Dendritic cell treated with granulocyte-macrophage colony-stimulating factor and Interleukin-4, amounts not matched to agents 40 ng/mL and 50 ng/mL, for 4 days (primary cell): ENCODE results near the gene KRT86.
"Not testable (repeated sequence)": the region's sequence is repeated elsewhere in the genome, so short reads cannot be mapped to it uniquely, and the experiment has no call there.

Experiments used
- H3K27ac Mint-ChIP-seq: one replicate; pipeline ENCODE4 v1.8.0; 2022; ENCODE audit warnings: mild to moderate bottlenecking, mixed read lengths
- H3K27me3 Mint-ChIP-seq: one replicate; pipeline ENCODE4 v1.8.0; 2022; ENCODE audit warnings: mild to moderate bottlenecking, mixed read lengths
- H3K36me3 Mint-ChIP-seq: one replicate; pipeline ENCODE4 v1.8.0; 2022; ENCODE audit warnings: low read depth, mixed read lengths
- H3K4me1 Mint-ChIP-seq: one replicate; pipeline ENCODE4 v1.8.0; 2022; ENCODE audit warnings: low read depth, mixed read lengths
- H3K4me3 Mint-ChIP-seq: one replicate; pipeline ENCODE4 v1.8.0; 2022; ENCODE audit warnings: mild to moderate bottlenecking, moderate library complexity, mixed read lengths
- H3K9me3 Mint-ChIP-seq: one replicate; pipeline ENCODE4 v1.8.0; 2022; ENCODE audit warnings: mixed read lengths
- intact Hi-C: fragments of 100-400 bp; cut with micrococcal nuclease; formaldehyde crosslinking; loops from one replicate; pipeline ENCODE4 v1.15.0; 2022

The KRT86 gene

DNA sequence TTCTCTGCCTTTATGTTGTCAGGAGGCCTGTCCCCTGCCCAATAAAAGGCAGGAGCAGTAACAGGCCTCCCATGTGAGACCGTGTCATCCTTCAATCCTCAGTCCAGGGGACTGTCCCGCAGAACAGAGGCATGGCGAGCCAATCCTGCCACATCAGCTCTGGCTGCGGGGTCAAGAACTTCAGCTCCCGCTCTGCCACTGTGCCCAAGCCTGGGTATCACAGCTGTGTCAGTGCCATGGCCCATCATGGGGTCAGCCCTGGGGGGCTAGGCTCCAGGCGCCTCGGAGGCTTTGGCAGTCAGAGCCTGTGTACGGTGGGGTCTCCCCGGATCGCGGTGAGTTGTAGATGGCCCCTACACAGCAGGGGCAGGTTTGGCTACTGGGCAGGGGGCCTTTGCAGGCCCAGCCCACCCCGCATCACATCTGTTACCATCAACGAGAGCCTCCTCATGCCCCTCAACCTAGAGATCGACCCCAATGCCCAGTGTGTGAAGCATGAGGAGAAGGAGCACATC is 66.7 kb downstream of the KRT86 start:
- Mint-ChIP-seq H3K4me1 (no peaks in the 10 kb centered on the region), H3K36me3 (no peaks in the 10 kb centered on the region), H3K9me3 (peaks cover 9% of the 10 kb centered on the region), H3K4me3 (no peak overlapping the region), H3K27me3 (peaks cover 17% of the 10 kb centered on the region), H3K27ac (no peak overlapping the region)
- intact Hi-C loops, result no loop called here

DNA sequence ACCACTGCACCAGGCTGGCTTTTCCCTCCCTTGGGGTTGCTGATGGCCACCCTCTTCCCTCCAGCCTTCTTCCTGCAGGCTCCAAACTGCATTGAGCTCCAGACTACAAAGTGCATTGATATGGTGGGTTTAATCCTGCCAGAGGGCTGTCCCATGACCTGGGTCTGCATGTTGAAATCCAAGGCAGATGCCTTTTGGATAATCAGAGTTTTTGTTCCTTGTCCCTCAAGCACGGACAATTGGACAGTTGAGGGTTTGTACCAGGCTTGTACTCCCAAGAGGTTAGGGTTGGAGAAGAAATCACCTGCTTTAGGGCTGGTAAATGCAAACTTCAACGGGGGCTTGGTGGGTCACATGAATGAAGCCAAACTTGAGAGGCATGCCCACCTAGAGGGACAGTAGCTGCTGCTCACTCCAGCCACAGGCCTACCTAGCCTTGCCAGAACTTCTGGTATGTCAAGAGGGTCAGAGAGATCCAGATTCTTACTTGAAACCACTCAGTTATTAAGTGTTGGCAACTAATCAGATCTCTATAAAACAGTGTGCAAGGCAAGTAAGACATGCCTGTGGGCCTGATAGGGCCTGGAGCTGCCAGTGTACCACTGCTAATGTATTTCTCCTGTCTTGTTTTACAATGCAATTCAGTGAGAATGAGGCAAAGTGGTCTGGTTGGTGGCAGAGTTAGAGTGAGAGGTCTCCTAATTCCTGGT is 68.5 kb downstream of the KRT86 start:
- no peaks in the 10 kb centered on the region for H3K9me3 Mint-ChIP-seq
- H3K27ac Mint-ChIP-seq, result no peak overlapping the region
- H3K27me3 Mint-ChIP-seq, result peaks cover 17% of the 10 kb centered on the region
- H3K36me3 Mint-ChIP-seq, result no peaks in the 10 kb centered on the region
- intact Hi-C loops, result no loop called here
- no peaks in the 10 kb centered on the region for H3K4me1 Mint-ChIP-seq
- H3K4me3 Mint-ChIP-seq, result no peak overlapping the region

DNA sequence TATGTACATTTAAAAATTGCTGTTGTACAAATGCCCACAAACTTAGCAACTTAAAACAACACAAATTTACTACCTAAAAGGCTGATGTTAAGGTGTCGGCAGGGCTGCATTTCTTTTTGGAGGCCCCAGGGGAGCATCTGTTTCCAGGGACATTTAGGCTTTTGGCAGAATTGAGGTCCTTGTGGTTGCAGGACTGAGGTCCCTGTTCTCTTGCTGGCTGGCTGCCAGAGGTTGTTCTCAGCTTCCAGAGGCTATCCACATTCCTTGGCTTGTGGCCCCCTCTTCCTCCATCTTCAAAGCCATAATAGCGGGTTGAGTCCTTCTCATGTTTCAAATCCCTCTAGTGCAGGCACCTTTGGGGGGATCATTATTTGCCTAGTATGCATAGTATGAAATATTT is 69.1 kb downstream of the KRT86 start:
- Mint-ChIP-seq H3K36me3 (no peaks in the 10 kb centered on the region), H3K27ac (no peak overlapping the region), H3K27me3 (peaks cover 18% of the 10 kb centered on the region), H3K4me3 (no peak overlapping the region), H3K9me3 (no peaks in the 10 kb centered on the region), H3K4me1 (no peaks in the 10 kb centered on the region)
- intact Hi-C loops, result no loop called here

DNA sequence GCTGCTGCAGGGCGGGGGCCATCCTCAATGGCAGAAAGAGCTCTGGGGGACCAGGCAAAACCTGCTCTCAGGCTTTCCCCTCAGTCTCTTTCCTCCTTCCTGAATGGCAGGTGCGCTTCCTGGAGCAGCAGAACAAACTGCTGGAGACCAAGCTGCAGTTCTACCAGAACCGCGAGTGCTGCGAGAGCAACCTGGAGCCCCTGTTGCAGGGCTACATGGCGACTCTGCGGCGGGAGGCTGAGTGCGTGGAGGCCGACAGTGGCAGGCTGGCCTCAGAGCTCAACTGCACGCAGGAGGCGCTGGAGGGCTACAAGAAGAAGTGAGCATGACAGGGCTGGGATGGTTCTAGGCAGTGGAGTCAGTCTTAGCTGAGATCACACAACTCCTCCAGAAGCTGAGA is 69.7 kb downstream of the KRT86 start:
- Mint-ChIP-seq H3K27ac (no peak overlapping the region), H3K27me3 (peaks cover 14% of the 10 kb centered on the region), H3K4me1 (no peaks in the 10 kb centered on the region), H3K9me3 (no peaks in the 10 kb centered on the region), H3K36me3 (no peaks in the 10 kb centered on the region), H3K4me3 (no peak overlapping the region)
- intact Hi-C loops, result no loop called here

DNA sequence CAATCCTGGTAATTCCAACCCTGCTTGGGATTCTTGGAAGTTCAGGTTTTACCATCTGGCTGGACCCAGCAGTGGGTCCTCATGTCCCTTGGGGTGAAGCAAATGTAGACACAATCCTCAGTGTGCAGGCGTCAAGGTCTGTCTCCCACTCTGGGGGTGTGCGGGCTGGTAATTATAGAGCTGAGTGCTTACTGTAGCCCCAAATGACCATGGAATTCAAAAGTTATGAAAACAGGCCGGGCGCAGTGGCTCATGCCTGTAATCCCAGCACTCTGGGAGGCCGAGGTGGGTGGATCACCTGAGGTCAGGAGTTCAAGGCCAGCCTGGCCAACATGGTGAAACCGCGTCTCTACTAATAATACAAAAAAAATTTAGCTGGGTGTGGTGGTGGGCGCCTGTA is 70.6 kb downstream of the KRT86 start:
- H3K9me3 Mint-ChIP-seq, H3K27ac Mint-ChIP-seq, H3K36me3 Mint-ChIP-seq, H3K4me1 Mint-ChIP-seq, H3K4me3 Mint-ChIP-seq, intact Hi-C loops: not testable (repeated sequence)
- peaks cover 18% of the 10 kb centered on the region for H3K27me3 Mint-ChIP-seq

DNA sequence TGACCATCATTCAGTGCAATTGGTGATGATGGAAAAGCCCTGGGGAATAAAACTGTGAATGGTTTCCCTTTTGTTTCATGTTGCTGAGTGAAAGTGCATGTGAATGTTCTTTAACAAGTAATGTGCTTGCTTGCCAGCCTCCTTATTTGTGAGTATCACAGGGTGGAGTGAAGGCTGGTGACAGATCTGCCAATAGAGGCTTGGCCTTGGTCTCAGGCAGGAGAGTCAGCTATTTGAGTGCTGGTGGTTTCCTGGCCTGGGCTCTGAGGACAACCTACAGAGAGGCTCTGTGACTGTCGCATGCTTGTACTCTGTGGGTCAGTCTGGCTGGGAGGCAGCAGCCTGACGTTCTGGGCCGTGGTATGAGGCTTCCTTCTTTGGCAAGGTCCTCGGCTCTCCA is 72.1 kb downstream of the KRT86 start:
- no peak overlapping the region for H3K27ac Mint-ChIP-seq
- H3K36me3 Mint-ChIP-seq, result no peaks in the 10 kb centered on the region
- intact Hi-C loops, result no loop called here
- no peaks in the 10 kb centered on the region for H3K9me3 Mint-ChIP-seq
- no peaks in the 10 kb centered on the region for H3K4me1 Mint-ChIP-seq
- H3K4me3 Mint-ChIP-seq, result no peak overlapping the region
- peaks cover 16% of the 10 kb centered on the region for H3K27me3 Mint-ChIP-seq

DNA sequence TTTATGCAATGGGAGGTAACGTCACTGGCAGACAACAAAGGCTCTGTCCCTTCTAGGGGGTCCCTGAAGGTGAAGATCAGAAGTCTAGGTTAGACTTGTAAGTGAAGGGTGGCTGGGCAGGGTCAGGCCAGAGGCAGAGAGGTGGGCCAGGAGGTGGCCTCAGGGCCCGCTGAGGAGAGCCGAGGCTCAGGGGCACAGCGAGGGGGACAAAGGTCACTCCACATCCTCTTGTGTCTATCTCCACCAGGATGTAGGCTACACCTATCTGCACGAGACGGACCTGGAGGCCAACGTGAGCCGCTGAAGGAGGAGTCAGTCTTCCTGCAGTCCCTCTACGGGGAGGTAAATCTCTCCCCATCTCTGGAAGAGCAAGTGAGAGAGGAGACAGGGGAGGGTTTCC is 72.6 kb downstream of the KRT86 start:
- intact Hi-C loops, result no loop called here
- Mint-ChIP-seq H3K36me3 (no peaks in the 10 kb centered on the region), H3K9me3 (no peaks in the 10 kb centered on the region), H3K4me3 (no peak overlapping the region), H3K27ac (no peak overlapping the region), H3K27me3 (peaks cover 15% of the 10 kb centered on the region), H3K4me1 (no peaks in the 10 kb centered on the region)

DNA sequence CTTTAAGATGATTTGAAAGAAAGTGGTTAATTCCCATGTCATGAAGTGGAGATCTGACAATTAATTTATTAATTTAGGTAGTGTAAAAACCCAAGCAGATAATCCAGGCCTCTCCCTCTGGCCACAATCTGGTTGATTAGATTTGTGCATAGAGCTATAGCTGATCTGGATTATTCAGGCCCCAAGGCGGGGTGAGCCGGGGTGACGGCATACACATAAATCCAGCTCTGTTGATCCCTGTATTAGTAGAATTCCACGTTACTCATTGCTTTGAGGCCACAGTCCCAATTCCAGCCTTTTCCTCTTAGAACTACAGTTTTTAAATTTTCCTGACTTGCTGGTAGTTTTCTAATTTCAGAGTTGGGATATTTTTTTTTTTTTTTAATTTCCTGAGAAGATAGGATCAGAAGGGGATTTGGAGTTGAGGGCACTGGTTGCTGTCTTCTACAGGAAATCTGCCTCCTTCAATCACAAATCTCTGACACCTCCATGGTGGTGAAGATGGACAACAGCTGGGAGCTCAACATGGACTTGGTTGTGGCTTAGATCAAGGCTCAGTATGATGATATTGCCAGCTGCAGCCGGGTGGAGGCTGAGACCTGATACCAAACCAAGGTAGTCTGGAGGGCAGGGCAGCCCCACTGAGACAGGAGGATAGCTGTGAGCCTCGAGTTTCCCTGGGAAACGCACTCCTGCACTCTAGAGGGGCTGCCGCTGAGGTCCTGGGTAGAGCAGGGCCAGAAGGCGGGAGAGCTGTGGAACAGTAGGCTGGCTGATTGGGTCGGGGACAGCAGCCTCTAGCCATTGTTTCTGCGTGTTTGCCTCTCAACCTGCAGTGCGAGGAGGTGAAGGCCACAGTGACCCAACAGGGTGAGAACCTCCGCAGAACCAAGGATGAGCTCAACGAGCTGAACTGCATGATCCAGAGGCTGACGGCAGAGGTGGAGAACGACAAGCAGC is 73.4 kb downstream of the KRT86 start:
- intact Hi-C loops, result no loop called here
- no peaks in the 10 kb centered on the region for H3K9me3 Mint-ChIP-seq
- H3K4me1 Mint-ChIP-seq, result no peaks in the 10 kb centered on the region
- H3K36me3 Mint-ChIP-seq, result no peaks in the 10 kb centered on the region
- H3K4me3 Mint-ChIP-seq, result no peak overlapping the region
- peaks cover 22% of the 10 kb centered on the region for H3K27me3 Mint-ChIP-seq
- no peak overlapping the region for H3K27ac Mint-ChIP-seq

DNA sequence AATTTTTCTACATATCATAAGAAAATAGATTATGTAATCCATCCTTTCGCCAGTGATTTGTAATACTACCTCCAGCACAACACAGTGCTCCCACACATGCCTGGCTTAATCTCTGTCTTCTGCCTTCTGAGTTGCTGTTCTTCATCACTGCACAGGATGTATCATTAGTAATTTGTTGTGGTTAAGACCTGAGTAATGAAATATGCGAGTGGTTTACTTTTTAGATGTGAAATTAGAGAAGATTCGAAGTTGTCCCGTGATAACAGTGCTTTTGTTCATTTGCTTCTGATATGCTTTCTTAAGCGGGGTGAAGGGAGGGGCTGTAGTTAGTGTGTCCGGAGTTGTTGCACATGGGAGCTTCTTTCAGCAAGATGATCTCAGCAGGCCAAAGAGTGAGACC is 74.8 kb downstream of the KRT86 start:
- Mint-ChIP-seq H3K4me3 (no peak overlapping the region), H3K27me3 (peaks cover 23% of the 10 kb centered on the region)

DNA sequence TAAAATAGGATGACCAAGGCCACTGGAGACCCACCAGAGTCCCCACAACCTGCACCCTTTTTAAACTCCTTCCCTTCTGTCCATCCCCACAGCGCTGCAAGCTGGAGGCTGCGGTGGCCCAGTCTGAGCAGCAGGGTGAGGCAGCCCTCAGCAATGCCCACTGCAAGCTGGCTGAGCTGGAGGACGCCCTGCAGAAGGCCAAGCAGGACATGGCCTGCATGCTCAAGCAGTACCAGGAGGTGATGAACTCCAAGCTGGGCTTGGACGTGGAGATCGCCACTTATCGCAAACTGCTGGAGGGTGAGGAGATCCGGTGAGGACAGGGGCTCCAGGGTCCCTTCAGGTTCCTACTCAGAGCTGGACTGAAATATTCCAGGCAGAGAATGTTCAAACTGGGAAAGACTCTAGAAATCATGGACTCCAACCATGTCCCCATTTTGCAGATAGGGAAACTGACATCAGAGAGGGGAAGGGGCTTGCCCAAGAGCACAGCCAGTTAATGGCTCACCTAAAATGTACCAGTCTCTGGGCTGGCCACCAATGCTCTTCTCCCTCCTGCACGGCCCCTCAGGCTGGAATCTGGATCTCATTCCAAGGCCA is 75.7 kb downstream of the KRT86 start:
- intact Hi-C loops, result no loop called here
- Mint-ChIP-seq H3K9me3 (no peaks in the 10 kb centered on the region), H3K36me3 (no peaks in the 10 kb centered on the region), H3K27ac (no peak overlapping the region), H3K27me3 (peaks cover 21% of the 10 kb centered on the region), H3K4me3 (no peak overlapping the region), H3K4me1 (no peaks in the 10 kb centered on the region)

More for the DNA sequence above, 74.8 kb downstream of the KRT86 start:
- Mint-ChIP-seq H3K4me1 (no peaks in the 10 kb centered on the region), H3K36me3 (no peaks in the 10 kb centered on the region), H3K9me3 (no peaks in the 10 kb centered on the region), H3K27ac (no peak overlapping the region)
- intact Hi-C loops, result no loop called here

DNA sequence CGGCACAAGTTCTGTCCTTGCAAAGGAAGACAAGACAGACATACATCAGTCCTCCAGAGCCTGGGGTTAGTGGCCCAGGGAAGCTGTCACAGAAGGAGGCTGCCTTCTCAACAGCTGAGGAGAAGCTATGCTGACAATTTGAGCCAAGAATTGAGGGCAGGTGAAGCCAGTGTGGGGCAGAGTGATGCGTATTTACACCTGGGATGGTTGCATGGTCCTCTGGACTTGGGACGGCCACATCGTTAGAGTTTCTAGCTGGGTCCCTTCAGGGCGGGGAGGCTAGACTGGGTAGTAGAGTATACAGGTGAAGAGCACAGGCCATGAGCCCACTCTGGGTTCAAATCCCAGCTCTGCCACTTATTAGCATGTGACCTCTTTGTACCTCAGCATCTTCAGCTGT is 76.3 kb downstream of the KRT86 start:
- H3K27me3 Mint-ChIP-seq, result peaks cover 21% of the 10 kb centered on the region
- H3K4me3 Mint-ChIP-seq, result no peak overlapping the region
- intact Hi-C loops, result no loop called here
- no peaks in the 10 kb centered on the region for H3K9me3 Mint-ChIP-seq
- no peaks in the 10 kb centered on the region for H3K4me1 Mint-ChIP-seq
- no peaks in the 10 kb centered on the region for H3K36me3 Mint-ChIP-seq
- H3K27ac Mint-ChIP-seq, result no peak overlapping the region

DNA sequence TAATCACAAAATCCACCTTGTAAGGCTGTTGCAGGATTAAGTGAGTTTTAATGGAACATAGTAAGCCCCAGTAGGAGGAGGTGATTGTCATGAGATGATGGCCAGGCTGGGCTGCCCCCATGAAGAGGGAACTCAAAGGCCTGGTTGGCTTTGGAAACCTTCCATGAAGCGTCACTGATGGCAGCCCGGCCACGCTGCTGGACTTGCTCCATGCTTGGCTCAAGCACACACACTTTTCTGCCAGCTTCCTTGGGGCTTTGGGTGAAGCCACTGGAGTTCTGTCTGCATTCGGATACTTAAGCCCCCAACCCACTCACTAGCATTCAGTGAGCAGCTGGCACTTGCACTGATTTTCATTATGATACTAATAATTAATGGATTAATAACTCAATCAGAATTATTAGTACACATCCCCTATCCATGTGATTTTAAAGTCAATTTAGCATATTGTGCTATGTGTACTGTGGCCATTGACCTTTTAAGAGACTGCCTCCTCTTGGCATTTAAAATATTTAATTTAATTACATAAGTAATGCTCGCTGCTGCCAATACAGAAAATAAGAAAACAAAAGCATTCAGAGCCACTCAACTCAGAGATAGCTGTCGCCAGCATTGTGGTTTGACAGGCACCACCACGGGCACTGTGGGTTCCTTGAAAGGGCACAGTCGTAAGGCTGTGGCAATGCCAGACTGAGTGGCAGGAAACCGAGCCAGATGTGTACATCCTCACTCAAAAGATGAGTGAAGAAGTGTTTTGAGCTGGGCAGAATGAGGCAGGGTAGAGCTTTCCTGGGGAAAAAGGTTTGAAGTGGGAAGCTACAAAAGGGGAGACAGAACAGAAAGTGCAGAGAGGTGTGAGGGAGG is 77.0 kb downstream of the KRT86 start:
- no peak overlapping the region for H3K27ac Mint-ChIP-seq
- no peak overlapping the region for H3K4me3 Mint-ChIP-seq

DNA sequence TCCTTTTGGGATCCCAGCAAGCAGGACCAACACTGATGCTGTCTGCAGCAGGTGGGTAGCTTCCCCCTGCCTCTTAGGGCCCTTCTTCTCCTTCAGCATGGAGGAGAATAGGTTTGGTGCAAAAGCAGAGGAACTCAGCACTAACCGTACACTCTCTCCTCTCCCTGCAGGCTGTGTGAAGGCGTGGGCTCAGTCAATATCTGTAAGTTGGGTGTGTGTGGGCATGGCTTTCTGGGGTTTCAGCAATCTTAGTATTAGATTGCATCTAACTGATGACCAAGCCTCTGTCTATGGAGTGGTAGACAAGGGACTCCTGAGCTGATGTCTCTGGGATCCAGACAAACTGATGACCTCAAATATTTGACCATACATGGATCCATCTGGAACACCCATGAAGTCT is 78.5 kb downstream of the KRT86 start:
- H3K4me1 Mint-ChIP-seq, result no peaks in the 10 kb centered on the region
- H3K36me3 Mint-ChIP-seq, result no peaks in the 10 kb centered on the region
- H3K27ac Mint-ChIP-seq, result no peak overlapping the region
- H3K27me3 Mint-ChIP-seq, result peaks cover 19% of the 10 kb centered on the region
- intact Hi-C loops, result no loop called here
- H3K9me3 Mint-ChIP-seq, result no peaks in the 10 kb centered on the region
- H3K4me3 Mint-ChIP-seq, result no peak overlapping the region

More for the DNA sequence above, 77.0 kb downstream of the KRT86 start:
- Mint-ChIP-seq H3K9me3 (no peaks in the 10 kb centered on the region), H3K27me3 (peaks cover 21% of the 10 kb centered on the region), H3K4me1 (no peaks in the 10 kb centered on the region), H3K36me3 (no peaks in the 10 kb centered on the region)
- intact Hi-C loops, result no loop called here
